K562 (cell line): ENCODE results near the gene HCRT. TPM values are rescaled to one million over a fixed set of nuclear protein-coding genes. Genes with fewer than 3 reads are reported as not detected.

Experiments
- ARID1B ChIP-seq: fragments of 450-650 bp; IDR thresholded peaks from 2 replicates; pipeline ENCODE4 v1.6.1; 2016; ENCODE audit warnings: antibody characterized with exemption, mild to moderate bottlenecking, inconsistent platforms
- ARID2 ChIP-seq: fragments of 450-650 bp; IDR thresholded peaks from 2 replicates; pipeline ENCODE4 v1.6.1; 2017; ENCODE audit warnings: antibody characterized with exemption, mild to moderate bottlenecking
- C11orf30 ChIP-seq: fragments of 450-650 bp; IDR thresholded peaks from 2 replicates; pipeline ENCODE4 v1.6.1; 2016; ENCODE audit warnings: low read depth, mild to moderate bottlenecking
- CBX5 ChIP-seq: IDR thresholded peaks from 2 replicates; pipeline ENCODE4 v1.6.1; 2014; ENCODE audit warnings: low read depth, borderline replicate concordance
- CC2D1A ChIP-seq: fragments of 450-650 bp; IDR thresholded peaks from 2 replicates; pipeline ENCODE4 v1.6.1; 2017; ENCODE audit warnings: mild to moderate bottlenecking
- ERF ChIP-seq: fragments of 450-650 bp; formaldehyde crosslinking; IDR thresholded peaks from 2 replicates; pipeline ENCODE4 v1.4.0; 2020; ENCODE audit warnings: mild to moderate bottlenecking, mixed read lengths
- HDGF ChIP-seq: fragments of 450-650 bp; IDR thresholded peaks from 2 replicates; pipeline ENCODE4 v1.6.1; 2016
- KDM1A ChIP-seq, 2 experiments: fragments of 450-650 bp; IDR thresholded peaks; 2 replicates each; pipeline ENCODE4 v1.6.1; 2016; ENCODE audit warnings: mild to moderate bottlenecking in 2 of 2
- PHF20 ChIP-seq: fragments of 450-650 bp; IDR thresholded peaks from 2 replicates; pipeline ENCODE4 v1.6.1; 2018; ENCODE audit not compliant: partially characterized antibody
- RCOR1 ChIP-seq, 2 experiments: IDR thresholded peaks; 2 replicates each; pipeline ENCODE4 v1.6.1; 2012; ENCODE audit warnings: low read depth in 2 of 2, low read length in 2 of 2, borderline replicate concordance in 1 of 2, improper control_type of control experiment in 1 of 2
- ZBTB40 ChIP-seq, 2 experiments: fragments of 450-650 bp in 1 of 2; sonication (generic) in 1 of 2; formaldehyde crosslinking in 1 of 2; IDR thresholded peaks; 2 replicates each; pipeline versions ENCODE4 v1.7.1 to v1.9.0; 2016 to 2022; ENCODE audit warnings: inconsistent platforms in 1 of 2, mild to moderate bottlenecking in 1 of 2, missing genetic modification reagents in 1 of 2
- ZNF384 ChIP-seq: IDR thresholded peaks from 2 replicates; pipeline ENCODE4 v1.6.1; 2012; ENCODE audit warnings: low read depth, low read length, improper control_type of control experiment
- polyA plus RNA-seq, 8 experiments: library from polyadenylated mRNA; depleted of rRNA in 4 of 8; stranded (reverse) in 5 of 8; unstranded in 3 of 8; fragments of >200 nt; fragmentation: Nextera tagmentation in 2 of 8; fragmentation: Illumina TruSeq in 1 of 8; extraction: Ambion mirVana in 2 of 8; extraction: Trizol in 1 of 8; gene quantifications; 2 replicates each; pipeline versions ENCODE4 v1.2.1 to v1.2.3, GENCODE V29; 2011 to 2014; ENCODE audit warnings: inconsistent platforms in 1 of 8, missing spikeins in 1 of 8
- total RNA-seq, 7 experiments: library from RNA; depleted of rRNA in 6 of 7; stranded (reverse); fragments of >200 nt in 6 of 7; fragmentation: Illumina TruSeq in 2 of 7; extraction: Trizol in 2 of 7; gene quantifications; 2 replicates each; pipeline versions ENCODE4 v1.2.1 to v1.2.3, GENCODE V29; 2011 to 2021; ENCODE audit warnings: low replicate concordance in 1 of 7

Gene HCRT
- total and polyA plus RNA-seq, 9 of the 15 experiments (the other 6 are each of a cell fraction or from before 2014, with no cell fraction given): not detected

GRCh38 chr17:42182927-42183734 is 2.1 kb downstream of the HCRT start (continued):
- peak; percentile 33; the same call in 1 of the 2 replicates for TF ChIP-seq ZNF384
- TF ChIP-seq KDM1A (IDR thresholded peaks at IDR 0.05): peak; percentile 49 to 78
- TF ChIP-seq ARID1B: peak; percentile 80
- peak in 1 of 2 experiments; percentile 69; a peak in 2 of 4 replicates for TF ChIP-seq RCOR1 (IDR thresholded peaks at IDR 0.05; ENCODE audit: borderline replicate concordance in 1 of 2, low read depth in 2 of 2, low read length in 2 of 2)
- TF ChIP-seq ERF (CRISPR knock-in tag): no peak
- peak; percentile 78; the same call in 1 of the 2 replicates for TF ChIP-seq HDGF
- TF ChIP-seq ZBTB40 (IDR thresholded peaks at IDR 0.05): peak; percentile 56
- no peak for TF ChIP-seq ZBTB40 (CRISPR knock-in tag; IDR thresholded peaks at IDR 0.05)
- peak; percentile 69; the same call in 1 of the 2 replicates for TF ChIP-seq C11orf30
- TF ChIP-seq ARID2: 0 out of 2 replicates have a peak, but pooled peaks have one; percentile 44
- TF ChIP-seq CC2D1A: peak; percentile 41; the same call in 1 of the 2 replicates
- peak; percentile 46 for TF ChIP-seq PHF20
- TF ChIP-seq CBX5: no peak
